GM19397 (cell line): ENCODE measurements around the gene RPL13.

Source experiments
- ATAC-seq: cut with Tn5 transposase; IDR thresholded peaks from one replicate; pipeline ENCODE4 v1.9.1; 2021; ENCODE audit warnings: mild to moderate bottlenecking, moderate library complexity; ENCODE audit not compliant: unreplicated experiment

RPL13 gene

GRCh38 chr16:89560378-89561141 lies at the start of gene RPL13:
Gene RPL13 (plus strand): TSS chr16:89560682. CDS start chr16:89560960, 278 bp downstream.
- peak; percentile 82 for ATAC-seq

DNA sequence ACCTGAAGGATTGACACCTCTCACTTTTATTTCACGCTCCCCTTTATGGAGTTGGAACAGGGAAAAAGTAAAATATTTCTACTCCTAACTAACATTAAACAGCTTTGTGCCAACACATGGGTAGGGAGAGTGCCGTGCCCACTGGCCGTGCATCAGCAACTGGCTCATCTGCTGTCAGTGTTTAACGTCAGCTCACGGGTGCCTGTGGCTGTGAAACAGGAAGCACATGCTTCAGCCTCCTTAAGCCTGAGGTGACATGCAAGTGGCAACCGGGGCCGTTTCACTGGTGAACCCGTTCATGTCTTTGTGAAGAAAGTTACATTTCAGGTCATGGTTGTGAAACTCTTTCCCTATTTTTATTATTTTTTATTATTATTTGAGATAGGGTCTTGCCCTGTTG lies 49.1 kb upstream of the RPL13 start:
- ATAC-seq: no peak

DNA sequence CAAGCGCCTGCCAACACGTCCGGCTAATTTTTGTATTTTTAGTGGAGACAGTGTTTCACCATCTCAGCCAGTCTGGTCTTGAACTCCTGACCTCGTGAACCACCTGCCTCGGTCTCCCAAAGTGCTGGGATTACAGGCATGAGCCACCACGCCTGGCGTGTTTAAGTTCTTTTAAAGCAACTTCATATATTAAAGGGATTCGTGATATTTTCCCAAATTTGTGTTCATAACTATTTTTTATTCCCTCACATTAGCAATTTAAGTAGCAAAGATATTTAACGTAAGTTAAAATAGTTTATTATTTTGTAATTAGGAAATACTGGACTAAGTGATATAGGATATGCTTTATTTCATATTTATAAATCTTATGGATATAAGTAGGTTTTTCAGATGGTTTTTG lies 48.0 kb upstream of the RPL13 start:
- ATAC-seq: no peak

- no peak for ATAC-seq
Observed at GRCh38 chr16:89517128-89517527, 43.4 kb upstream of the RPL13 start.

DNA sequence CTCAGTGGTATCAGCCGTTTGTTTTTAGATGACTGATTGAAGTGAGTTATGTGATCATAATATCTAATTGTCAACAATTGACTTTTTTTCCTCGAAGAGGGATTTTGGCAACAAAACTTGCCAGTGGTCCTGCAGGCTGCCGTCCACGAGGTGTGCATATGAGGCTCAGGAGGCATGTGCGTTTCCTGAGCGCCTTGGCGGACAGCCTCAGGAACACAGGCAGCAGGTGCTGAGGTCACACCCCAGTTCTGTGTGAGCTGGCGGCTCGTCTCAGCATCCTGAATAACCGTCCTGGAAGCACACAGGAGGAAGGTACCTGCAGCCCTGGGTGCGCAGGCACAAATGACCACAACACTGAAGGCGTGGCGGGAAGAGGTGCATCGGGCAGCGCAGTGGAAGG lies 40.6 kb upstream of the RPL13 start:
- no peak for ATAC-seq

DNA sequence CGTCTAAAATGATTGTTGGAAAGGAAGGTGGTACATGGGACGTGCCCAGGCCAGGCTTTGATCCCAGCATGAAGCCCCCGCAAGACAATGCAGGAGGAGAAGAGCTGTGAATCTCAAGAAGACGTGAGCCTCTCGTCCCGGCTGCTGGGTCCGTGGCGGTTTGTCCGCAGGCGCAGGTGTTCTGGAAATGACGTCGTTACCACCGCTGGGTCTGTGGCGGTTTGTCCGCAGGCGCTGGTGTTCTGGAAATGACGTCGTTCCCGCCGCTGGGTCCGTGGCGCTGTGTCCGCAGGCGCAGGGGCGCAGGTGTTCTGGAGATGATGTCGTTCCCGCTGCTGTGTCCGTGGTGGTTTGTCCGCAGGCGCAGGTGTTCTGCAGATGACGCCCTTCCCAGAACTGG lies 38.2 kb upstream of the RPL13 start:
- ATAC-seq: no peak

GRCh38 chr16:89523680-89524344 lies 36.7 kb upstream of the RPL13 start:
- no peak for ATAC-seq

GRCh38 chr16:89525146-89525913 lies 35.2 kb upstream of the RPL13 start:
- ATAC-seq: no peak

- ATAC-seq: no peak
Observed at GRCh38 chr16:89529097-89529496, 31.4 kb upstream of the RPL13 start.

DNA sequence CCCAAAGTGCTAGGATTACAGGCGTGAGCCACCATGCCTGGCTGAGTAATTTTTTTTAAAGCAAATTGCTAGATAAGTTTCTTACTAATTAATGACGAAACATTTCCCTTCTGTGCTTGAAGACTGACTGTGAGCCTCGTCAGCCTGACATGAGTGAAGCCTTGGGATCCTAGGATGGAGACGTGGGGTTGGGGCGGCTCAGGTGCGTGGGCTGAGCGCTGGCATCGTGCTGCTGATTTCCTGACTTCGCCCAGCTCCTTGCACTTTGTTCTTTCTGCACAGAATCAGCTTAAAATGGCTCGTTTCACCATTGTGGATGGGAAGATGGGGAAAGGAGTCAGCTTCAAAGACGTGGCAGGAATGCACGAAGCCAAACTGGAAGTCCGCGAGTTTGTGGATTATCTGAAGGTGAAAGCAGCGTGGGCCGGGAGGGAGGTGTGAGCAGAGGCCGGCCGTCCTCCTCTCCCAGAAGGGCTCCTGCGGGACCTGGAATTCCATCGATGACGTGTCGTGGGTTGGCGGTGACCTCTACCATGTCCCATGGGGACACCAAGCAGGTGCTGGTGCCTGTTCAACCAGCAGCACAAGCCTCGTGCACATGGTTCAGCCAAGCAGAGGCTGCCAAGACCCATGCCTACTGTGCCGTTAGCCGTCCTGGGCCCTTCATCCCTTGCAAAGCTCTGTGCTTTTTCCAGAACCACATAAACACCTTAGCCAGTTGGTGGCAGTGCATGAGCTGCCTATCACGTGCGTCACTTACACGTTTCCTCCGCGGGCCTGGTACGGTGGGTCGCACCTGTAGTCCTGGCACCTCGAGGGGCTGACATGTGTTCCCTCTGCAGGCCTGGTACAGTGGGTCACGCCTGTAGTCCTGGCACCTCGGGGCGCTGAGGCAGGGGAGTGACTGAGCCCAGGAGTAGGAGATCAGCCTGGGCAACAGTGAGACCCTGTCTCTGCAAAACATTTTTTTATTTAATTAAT lies 29.8 kb upstream of the RPL13 start:
- no peak for ATAC-seq

DNA sequence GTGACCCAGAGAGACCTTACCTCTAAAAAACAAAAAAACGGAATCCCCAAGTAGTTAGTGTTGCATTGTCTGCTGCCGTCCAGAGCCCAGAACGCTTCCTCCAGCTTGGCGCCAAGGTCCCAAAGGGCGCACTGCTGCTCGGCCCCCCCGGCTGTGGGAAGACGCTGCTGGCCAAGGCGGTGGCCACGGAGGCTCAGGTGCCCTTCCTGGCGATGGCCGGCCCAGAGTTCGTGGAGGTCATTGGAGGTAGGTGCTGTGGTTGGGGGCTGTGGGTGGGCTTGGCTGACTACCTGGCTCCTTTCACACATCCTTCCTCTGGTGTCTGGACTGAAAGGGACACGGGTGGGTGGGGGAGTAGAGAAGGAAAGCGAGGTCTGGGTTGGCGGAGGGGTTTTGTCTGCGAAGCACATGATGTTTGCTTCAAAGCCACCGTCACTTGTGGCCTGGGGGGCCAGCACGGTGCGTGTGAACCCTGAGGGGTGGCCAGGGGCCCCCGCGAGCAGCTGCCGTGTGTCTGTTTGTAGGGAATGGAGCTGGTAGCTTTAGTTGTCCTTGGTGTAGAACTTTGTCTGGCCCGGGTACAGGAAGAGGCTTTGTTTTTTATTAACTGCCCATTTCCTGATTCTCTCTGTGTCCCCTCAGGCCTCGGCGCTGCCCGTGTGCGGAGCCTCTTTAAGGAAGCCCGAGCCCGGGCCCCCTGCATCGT lies 28.5 kb upstream of the RPL13 start:
- no peak for ATAC-seq

- no peak for ATAC-seq
Observed at GRCh38 chr16:89534252-89534756, 26.2 kb upstream of the RPL13 start.

DNA sequence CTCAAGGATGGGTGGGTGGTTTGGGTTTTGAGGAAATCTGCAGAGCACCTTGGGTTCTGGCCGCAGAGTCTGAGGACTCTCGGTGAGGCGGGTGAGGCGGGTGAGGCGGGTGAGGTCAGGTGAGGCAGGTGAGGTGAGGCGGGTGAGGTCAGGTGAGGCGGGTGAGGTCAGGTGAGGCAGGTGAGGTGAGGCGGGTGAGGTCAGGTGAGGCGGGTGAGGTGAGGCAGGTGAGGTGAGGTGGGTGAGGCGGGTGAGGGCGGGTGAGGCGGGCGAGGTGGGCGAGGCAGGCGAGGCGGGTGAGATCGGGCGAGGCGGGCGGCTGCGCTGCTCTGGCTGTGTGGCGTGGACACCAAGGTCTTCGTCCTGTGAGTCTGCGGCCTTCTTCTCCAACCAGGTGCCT lies 24.1 kb upstream of the RPL13 start:
- no peak for ATAC-seq

DNA sequence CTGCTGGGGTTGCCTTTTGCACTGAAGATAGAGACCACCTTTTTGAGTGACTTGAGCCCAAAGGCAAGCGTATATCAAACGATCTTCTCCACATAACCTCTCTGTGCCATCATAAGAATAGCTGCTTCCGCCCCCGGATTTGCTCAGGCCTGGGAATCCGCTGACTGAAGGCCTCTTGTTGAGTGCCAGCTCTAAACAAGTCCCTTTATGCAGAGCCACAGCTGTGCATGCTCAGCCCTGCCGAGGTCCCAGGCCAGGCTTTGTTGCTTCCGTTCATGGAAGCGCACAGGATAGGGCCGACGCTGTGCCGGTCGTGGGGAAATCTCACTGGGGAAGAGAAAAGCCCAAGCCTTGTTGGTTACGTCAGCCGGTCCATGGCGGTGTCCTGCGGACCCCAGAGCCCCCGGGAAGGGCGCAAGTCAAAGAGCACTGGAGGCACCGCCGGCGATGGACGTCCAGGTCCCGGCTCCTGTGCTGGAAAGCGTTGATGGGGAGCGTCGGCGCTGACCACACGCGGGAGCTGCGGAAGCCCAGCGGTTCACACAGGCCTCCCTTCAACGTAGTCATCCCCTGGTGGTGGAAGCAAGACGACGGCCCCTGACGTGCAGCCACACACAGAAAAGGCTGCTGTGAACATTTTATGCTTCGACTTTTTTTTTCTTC lies 23.5 kb upstream of the RPL13 start:
- ATAC-seq: no peak

DNA sequence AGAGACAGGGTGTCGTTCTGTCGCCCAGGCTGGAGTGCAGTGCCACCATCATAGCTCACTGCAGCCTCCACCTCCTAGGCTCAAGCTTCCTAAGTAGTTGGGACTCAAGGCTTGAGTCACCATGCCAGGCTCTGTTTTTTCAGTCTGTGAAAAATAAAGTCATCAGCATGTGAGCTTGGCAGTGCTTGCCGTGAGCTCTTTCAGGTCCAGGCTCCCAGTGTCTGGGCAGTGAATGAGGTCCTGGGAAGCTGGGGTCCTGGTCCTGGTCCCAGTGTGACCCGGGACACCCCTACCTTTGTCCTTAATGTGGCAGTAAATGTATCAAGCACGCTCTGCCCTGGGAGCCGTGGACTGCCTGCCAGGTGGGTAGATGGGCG lies 22.9 kb upstream of the RPL13 start:
- no peak for ATAC-seq

- no peak for ATAC-seq
Observed at GRCh38 chr16:89538286-89538685, 22.2 kb upstream of the RPL13 start.

DNA sequence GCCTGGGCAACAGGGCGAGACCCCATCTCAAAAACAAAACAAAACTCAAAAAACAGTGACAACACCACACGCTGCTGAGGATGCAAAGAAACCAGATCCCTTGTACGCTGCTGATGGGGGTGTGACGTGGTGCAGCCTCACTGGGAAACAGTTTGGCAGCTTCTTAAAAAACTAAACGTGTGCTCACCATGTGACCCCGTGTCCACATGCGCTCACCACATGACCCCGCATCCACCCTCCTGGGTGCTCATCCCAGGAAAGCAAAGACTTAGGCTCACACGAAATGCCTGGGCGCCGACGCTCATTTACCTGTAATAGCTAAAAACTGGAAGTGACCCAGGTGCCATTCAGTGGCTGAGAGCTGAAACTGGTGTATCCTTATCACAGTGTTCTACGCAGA lies 19.9 kb upstream of the RPL13 start:
- ATAC-seq: no peak

- ATAC-seq: no peak
Observed at GRCh38 chr16:89541792-89542191, 18.7 kb upstream of the RPL13 start.

GRCh38 chr16:89544113-89544512 lies 16.4 kb upstream of the RPL13 start:
- ATAC-seq: no peak

GRCh38 chr16:89544713-89545043 lies 15.8 kb upstream of the RPL13 start:
- no peak for ATAC-seq
